Upper lobe of left lung (tissue), 6 donors: ENCODE data around the gene REV3L. TPM values are rescaled to one million over a fixed set of nuclear protein-coding genes. Genes with fewer than 3 reads are reported as not detected.
A peak's percentile ranks its signal among the peaks of the same experiment; 100 is the strongest.
"Not testable (repeated sequence)": the region's sequence is repeated elsewhere in the genome, so short reads cannot be mapped to it uniquely, and the experiment has no call there.

Experiments
- ATAC-seq, 2 donors: fragments of 200-7000 bp; cut with Tn5 transposase; one replicate each; pipeline ENCODE4 v1.9.1; 2022; ENCODE audit warnings: mild to moderate bottlenecking in 2 of 2, moderate library complexity in 2 of 2; ENCODE audit not compliant: low FRiP score in 2 of 2
- DNase-seq, 2 donors: peaks; one replicate each; pipeline ENCODE4 v3.0.0-alpha.2; 2019 to 2020
- H3K27ac ChIP-seq, 4 donors: fragments of 200-600 bp; sonication (generic); one replicate each; pipeline ENCODE4 v1.5.1; 2016 to 2019
- H3K27me3 ChIP-seq, 4 donors: fragments of 200-600 bp; sonication (generic); one replicate each; pipeline ENCODE4 v1.5.1; 2017 to 2019
- H3K36me3 ChIP-seq, 4 donors: fragments of 200-600 bp; sonication (generic); one replicate each; pipeline ENCODE4 v1.5.1; 2016 to 2019
- H3K4me1 ChIP-seq, 4 donors: fragments of 200-600 bp; sonication (generic); one replicate each; pipeline ENCODE4 v1.5.1; 2018 to 2019
- H3K4me3 ChIP-seq, 4 donors: fragments of 200-600 bp; sonication (generic); one replicate each; pipeline ENCODE4 v1.5.1; 2017 to 2019; ENCODE audit warnings: mild to moderate bottlenecking in 2 of 4, moderate library complexity in 1 of 4
- H3K9me3 ChIP-seq, 4 donors: fragments of 200-600 bp; sonication (generic); one replicate each; pipeline ENCODE4 v1.5.1; 2018 to 2019
- EP300 ChIP-seq, 4 donors: sonication (generic); formaldehyde crosslinking; IDR thresholded peaks; one replicate each; pipeline ENCODE4 v1.5.1; 2017; ENCODE audit warnings: antibody characterized with exemption in 4 of 4, control low read depth in 2 of 4
- POLR2A ChIP-seq, 4 donors: fragments of 450-650 bp; IDR thresholded peaks; one replicate each; pipeline ENCODE4 v1.5.1; 2016 to 2017; ENCODE audit warnings: antibody characterized with exemption in 4 of 4, mild to moderate bottlenecking in 2 of 4
- POLR2AphosphoS5 ChIP-seq, 2 donors: sonication (generic); formaldehyde crosslinking; IDR thresholded peaks; one replicate each; pipeline ENCODE4 v1.5.1; 2017; ENCODE audit warnings: antibody characterized with exemption in 2 of 2
- WGBS, 2 donors: methylation state at CpG; one replicate each; pipeline ENCODE4 v1.1.5; 2017 to 2018; 5-methylcytosine and 5-hydroxymethylcytosine counted together
- total RNA-seq, 6 donors: library from RNA; depleted of rRNA in 4 of 6; stranded (reverse); fragments of >200 nt in 4 of 6; gene quantifications; one replicate each; pipeline versions ENCODE4 v1.1.0 to v1.2.1, GENCODE V29; 2016 to 2021
- TF ChIP-seq, protein P1 (sequence below), 6 experiments: fragments of 450-650 bp in 4 of 6; fragments of 200-600 bp in 2 of 6; sonication (generic) in 2 of 6; IDR thresholded peaks; one replicate each; pipeline ENCODE4 v1.5.1; 2016 to 2019; ENCODE audit warnings: antibody characterized with exemption in 6 of 6
- donor health status: DM: no; HTN: no; CAD: no; lungs with moderate emphysema.
- donor health status: DM: no; HTN: yes; CAD: no; lungs with severe emphysema.

The REV3L gene
- total RNA-seq, 6 donors from 2014 or later: 29.7 to 106 (median 38.0) TPM

DNA sequence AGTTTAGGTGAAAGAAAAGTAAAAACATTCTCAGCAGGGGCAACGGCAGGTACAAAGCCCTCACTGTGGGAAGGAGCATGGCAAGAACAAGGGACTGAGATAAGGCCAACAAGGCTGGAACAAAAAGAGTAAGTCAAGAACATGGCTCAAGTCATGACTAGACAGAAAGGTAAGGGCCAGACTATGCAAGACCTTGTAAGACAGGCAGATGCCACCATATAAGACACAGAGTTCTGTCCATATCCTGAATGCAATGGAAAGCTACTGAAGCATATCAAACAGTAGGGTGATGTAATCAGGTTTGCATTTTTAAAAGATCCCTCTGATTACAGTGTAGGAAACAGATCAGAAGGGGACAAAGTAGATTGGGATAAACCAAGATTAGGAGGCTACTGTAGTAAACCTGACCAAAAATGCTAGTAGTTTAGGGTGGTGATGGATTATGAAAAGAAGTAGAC is 5.5 kb downstream of the REV3L start:
- ATAC-seq: no peak
- no peak overlapping the region for H3K4me3 ChIP-seq
- TF ChIP-seq POLR2A (IDR thresholded peaks at IDR 0.05) (no peak), EP300 (IDR thresholded peaks at IDR 0.05) (no peak), POLR2AphosphoS5 (IDR thresholded peaks at IDR 0.05) (no peak)
- TF ChIP-seq, protein P1, sequence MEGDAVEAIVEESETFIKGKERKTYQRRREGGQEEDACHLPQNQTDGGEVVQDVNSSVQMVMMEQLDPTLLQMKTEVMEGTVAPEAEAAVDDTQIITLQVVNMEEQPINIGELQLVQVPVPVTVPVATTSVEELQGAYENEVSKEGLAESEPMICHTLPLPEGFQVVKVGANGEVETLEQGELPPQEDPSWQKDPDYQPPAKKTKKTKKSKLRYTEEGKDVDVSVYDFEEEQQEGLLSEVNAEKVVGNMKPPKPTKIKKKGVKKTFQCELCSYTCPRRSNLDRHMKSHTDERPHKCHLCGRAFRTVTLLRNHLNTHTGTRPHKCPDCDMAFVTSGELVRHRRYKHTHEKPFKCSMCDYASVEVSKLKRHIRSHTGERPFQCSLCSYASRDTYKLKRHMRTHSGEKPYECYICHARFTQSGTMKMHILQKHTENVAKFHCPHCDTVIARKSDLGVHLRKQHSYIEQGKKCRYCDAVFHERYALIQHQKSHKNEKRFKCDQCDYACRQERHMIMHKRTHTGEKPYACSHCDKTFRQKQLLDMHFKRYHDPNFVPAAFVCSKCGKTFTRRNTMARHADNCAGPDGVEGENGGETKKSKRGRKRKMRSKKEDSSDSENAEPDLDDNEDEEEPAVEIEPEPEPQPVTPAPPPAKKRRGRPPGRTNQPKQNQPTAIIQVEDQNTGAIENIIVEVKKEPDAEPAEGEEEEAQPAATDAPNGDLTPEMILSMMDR (IDR thresholded peaks at IDR 0.05): no peak
- peak overlapping the region in 1 of 4 donors; percentile 18 for H3K27ac ChIP-seq
- H3K36me3 ChIP-seq: no peaks in the 10 kb centered on the region
- WGBS, 2 donors: 74 to 90% methylated on average over 1 of the region's 1 CpG
- H3K4me1 ChIP-seq: peaks cover 27 to 42% (median 35%) of the 10 kb centered on the region in 4 donors
- no peak for DNase-seq
- H3K27me3 ChIP-seq: no peaks in the 10 kb centered on the region
- no peaks in the 10 kb centered on the region for H3K9me3 ChIP-seq

DNA sequence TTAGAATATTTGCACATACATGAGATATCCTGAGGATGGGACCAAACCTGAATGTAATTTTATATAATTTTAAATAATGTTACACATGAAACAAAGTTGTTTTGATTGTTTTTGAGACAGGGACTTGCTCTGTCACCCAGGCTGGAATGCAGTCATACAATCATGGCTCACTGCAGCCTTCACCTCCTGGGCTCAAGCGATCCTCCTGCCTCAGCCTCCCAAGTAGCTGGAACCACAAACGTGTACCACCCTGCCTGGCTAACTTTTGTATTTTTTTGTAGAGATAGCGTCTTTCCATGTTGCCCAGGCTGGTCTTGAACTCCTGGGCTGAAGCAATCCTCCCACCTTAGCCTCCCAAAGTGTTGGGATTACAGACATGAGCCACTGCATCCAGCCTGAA is 7.0 kb downstream of the REV3L start:
- not testable (repeated sequence) for H3K27ac ChIP-seq, DNase-seq, H3K9me3 ChIP-seq, H3K27me3 ChIP-seq, H3K4me3 ChIP-seq, ATAC-seq, H3K36me3 ChIP-seq
- 98 to 100% methylated on average over 2 to 3 of the region's 3 CpGs for WGBS, 2 donors
- H3K4me1 ChIP-seq: peaks cover 25 to 33% (median 29%) of the 10 kb centered on the region in 4 donors

DNA sequence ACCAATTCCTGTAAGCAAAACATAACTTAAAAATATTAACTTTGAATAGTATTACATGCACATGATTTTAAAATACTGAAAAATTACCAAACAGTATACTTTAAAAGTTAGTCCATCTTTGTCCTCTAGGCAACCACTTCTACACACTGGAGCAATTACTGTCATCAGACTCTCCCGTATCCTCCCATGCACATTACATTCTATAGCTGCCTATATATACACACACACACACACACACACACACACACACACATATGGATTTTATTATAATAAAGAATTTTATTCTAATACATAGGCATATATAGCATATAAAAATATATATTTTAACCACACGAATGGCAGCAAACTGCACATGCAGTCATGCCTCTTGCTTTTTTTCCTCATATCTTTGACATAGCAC is 8.2 kb downstream of the REV3L start:
- Histone ChIP-seq H3K4me3 (no peak overlapping the region), H3K27ac (no peak overlapping the region), H3K4me1 (peaks cover 18 to 30% (median 21%) of the 10 kb centered on the region in 4 donors), H3K9me3 (no peaks in the 10 kb centered on the region), H3K36me3 (no peaks in the 10 kb centered on the region), H3K27me3 (no peaks in the 10 kb centered on the region)
- TF ChIP-seq POLR2AphosphoS5 (IDR thresholded peaks at IDR 0.05): no peak
- TF ChIP-seq POLR2A (IDR thresholded peaks at IDR 0.05): no peak
- no peak for TF ChIP-seq EP300 (IDR thresholded peaks at IDR 0.05)
- TF ChIP-seq, protein P1 (IDR thresholded peaks at IDR 0.05): no peak
- ATAC-seq (no peak), DNase-seq (no peak)
- 89 to 91% methylated on average over 2 of the region's 2 CpGs for WGBS, 2 donors

DNA sequence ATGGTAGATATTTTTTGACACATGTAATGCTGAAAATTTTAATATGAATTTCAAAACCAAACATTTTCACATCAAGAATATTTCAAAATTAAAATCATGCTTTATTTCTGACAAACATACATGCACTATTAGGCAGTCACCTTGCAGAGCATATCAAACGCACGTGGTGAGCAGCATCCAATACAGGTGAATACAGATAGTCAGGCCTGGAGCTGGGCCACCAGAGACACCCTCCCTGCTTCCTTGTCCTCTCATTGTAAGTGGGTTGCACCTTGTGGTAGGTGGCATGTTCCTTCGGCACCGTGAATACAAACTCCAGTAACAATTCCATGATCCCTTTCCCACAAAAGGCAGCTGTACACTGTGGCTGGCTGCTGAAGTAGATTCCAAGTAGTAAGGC is 8.9 kb downstream of the REV3L start:
- H3K36me3 ChIP-seq: no peaks in the 10 kb centered on the region
- no peak overlapping the region for H3K4me3 ChIP-seq
- ATAC-seq: no peak
- H3K27ac ChIP-seq: no peak overlapping the region
- H3K4me1 ChIP-seq: peaks cover 18 to 31% (median 24%) of the 10 kb centered on the region in 4 donors
- TF ChIP-seq EP300 (IDR thresholded peaks at IDR 0.05): no peak
- TF ChIP-seq POLR2A (IDR thresholded peaks at IDR 0.05): no peak
- TF ChIP-seq, protein P1 (IDR thresholded peaks at IDR 0.05): no peak
- no peak for TF ChIP-seq POLR2AphosphoS5 (IDR thresholded peaks at IDR 0.05)
- DNase-seq: no peak
- H3K27me3 ChIP-seq: no peaks in the 10 kb centered on the region
- no peaks in the 10 kb centered on the region for H3K9me3 ChIP-seq
- 62 to 64% methylated on average over 4 of the region's 4 CpGs for WGBS, 2 donors

DNA sequence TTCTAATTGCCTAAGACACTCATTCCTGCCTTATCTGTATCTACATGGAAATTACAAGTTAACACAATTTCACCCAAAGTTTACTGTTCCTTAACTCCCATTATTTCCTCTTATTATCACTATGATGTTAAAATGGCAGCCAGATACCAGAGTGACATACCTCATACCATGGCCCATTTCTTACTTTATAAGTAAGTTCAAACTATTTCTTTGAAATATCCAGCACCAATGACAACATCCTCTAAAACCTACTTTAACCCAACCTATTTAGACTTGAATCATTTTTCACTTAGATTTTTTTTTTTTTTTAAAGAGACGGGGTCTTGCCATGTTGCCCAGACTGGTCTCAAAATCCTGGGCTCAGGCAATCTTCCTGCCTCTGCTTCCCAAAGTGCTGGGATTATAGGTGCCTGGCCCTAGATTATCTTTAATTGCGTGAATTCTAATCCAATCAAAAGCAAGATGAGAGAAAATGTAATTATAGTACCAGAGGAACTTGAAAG is 10.0 kb downstream of the REV3L start:
- H3K4me3 ChIP-seq: no peak overlapping the region
- ATAC-seq (no peak), DNase-seq (no peak)
- WGBS, 2 donors: 96 to 100% methylated on average over 2 of the region's 2 CpGs
- H3K36me3 ChIP-seq: no peaks in the 10 kb centered on the region
- TF ChIP-seq EP300 (IDR thresholded peaks at IDR 0.05): no peak
- TF ChIP-seq, protein P1 (IDR thresholded peaks at IDR 0.05): no peak
- TF ChIP-seq POLR2A (IDR thresholded peaks at IDR 0.05): no peak
- TF ChIP-seq POLR2AphosphoS5 (IDR thresholded peaks at IDR 0.05): no peak
- no peaks in the 10 kb centered on the region for H3K9me3 ChIP-seq
- no peaks in the 10 kb centered on the region for H3K27me3 ChIP-seq
- H3K4me1 ChIP-seq: peaks cover 19 to 32% (median 27%) of the 10 kb centered on the region in 4 donors
- H3K27ac ChIP-seq: no peak overlapping the region
